Middle frontal gyrus (tissue), 1 donor: ENCODE data around the gene TRIM68.

Source experiments
- DNase-seq: peaks from one replicate; pipeline ENCODE4 v3.0.0-alpha.2; 2015; ENCODE audit warnings: low spot score; ENCODE audit errors: extremely low spot score

The TRIM68 gene

GRCh38 chr11:4606231-4607015 lies 1.6 kb downstream of the TRIM68 start:
- DNase-seq: no peak

GRCh38 chr11:4605057-4605456 lies 3.0 kb downstream of the TRIM68 start:
- DNase-seq: no peak

- DNase-seq: no peak
These were observed 14.3 kb downstream of the TRIM68 start, which contains the start of gene OR52I1 for GRCh38 chr11:4593739-4594138. OR52I1 (plus strand) TSS chr11:4594039; CDS start chr11:4594039, 0 bp downstream.

GRCh38 chr11:4589017-4589416 lies 19.0 kb downstream of the TRIM68 start:
- DNase-seq: no peak

GRCh38 chr11:4581443-4581842 lies 26.6 kb downstream of the TRIM68 start, which contains the start of gene OR52I2:
OR52I2 (plus strand) TSS chr11:4581743.
- no peak for DNase-seq

GRCh38 chr11:4580124-4580523 lies 27.9 kb downstream of the TRIM68 start:
- no peak for DNase-seq

- no peak for DNase-seq
These were observed 29.4 kb downstream of the TRIM68 start for GRCh38 chr11:4578624-4579023.

GRCh38 chr11:4577761-4578160 lies 30.3 kb downstream of the TRIM68 start:
- DNase-seq: no peak

GRCh38 chr11:4576880-4577279 lies 31.2 kb downstream of the TRIM68 start:
- DNase-seq: no peak

- DNase-seq: no peak
These were observed 39.0 kb downstream of the TRIM68 start for GRCh38 chr11:4569075-4569474.

- no peak for DNase-seq
These were observed 42.7 kb downstream of the TRIM68 start for GRCh38 chr11:4565371-4565770.

GRCh38 chr11:4560467-4560866 lies 47.6 kb downstream of the TRIM68 start:
- DNase-seq: no peak

GRCh38 chr11:4559527-4560440 lies 48.2 kb downstream of the TRIM68 start:
- DNase-seq: no peak

GRCh38 chr11:4551346-4551979 lies 56.6 kb downstream of the TRIM68 start:
- no peak for DNase-seq
